HG03575 (cell line): ENCODE measurements around the gene GTF3C1.

Source experiments
- ATAC-seq: cut with Tn5 transposase; IDR thresholded peaks from one replicate; pipeline ENCODE4 v1.9.1; 2021; ENCODE audit not compliant: unreplicated experiment, insufficient number of reproducible peaks, low FRiP score; ENCODE audit errors: extremely low read depth

The GTF3C1 gene

GRCh38 chr16:27495191-27495590 lies 54.5 kb downstream of the GTF3C1 start:
- no peak for ATAC-seq

DNA sequence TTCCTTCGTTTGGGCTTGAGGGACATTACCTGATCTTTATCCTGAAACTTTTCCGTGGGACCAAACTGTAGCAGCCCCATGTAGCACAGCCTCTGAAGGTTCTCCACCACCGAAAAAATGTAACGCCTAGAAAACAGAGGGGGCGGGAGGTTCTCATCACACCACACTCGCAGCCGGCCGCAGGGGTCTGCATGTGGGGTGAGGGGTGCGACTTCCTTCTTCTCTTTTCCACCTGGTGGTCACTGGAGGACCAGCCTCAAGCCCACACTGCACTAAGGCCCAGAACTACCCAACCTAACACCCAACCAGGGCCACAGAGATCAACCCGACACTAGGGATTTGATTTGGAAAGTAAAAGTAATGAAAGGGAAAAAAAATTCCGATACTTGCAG lies 57.1 kb downstream of the GTF3C1 start:
- ATAC-seq, result no peak

GRCh38 chr16:27491894-27492587 lies 57.7 kb downstream of the GTF3C1 start:
- ATAC-seq, result no peak

- no peak for ATAC-seq
Observed at GRCh38 chr16:27489906-27490305, 59.8 kb downstream of the GTF3C1 start.

DNA sequence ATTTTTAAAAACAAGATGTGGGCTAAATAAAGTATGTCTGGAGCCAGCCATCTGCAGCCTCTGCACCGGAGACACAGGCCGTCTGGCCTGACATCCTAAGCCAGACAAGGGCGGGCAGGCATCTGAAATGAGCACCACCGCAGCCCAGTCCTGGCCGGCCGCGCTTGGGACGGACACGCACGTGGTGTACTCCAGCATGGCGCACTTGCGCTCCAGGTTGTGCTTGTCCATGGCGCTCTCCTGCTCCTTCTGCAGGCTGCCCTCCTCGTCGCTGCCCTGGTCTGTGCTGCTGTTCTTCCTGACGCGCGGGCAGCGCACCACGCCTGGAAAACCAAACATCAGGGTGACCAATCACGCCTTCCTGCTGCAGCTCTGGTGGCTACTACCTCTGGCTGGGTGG lies 60.3 kb downstream of the GTF3C1 start:
- ATAC-seq, result no peak

- ATAC-seq, result no peak
Observed at GRCh38 chr16:27486760-27487159, 63.0 kb downstream of the GTF3C1 start.

- no peak for ATAC-seq
Observed at GRCh38 chr16:27486344-27486743, 63.4 kb downstream of the GTF3C1 start.

DNA sequence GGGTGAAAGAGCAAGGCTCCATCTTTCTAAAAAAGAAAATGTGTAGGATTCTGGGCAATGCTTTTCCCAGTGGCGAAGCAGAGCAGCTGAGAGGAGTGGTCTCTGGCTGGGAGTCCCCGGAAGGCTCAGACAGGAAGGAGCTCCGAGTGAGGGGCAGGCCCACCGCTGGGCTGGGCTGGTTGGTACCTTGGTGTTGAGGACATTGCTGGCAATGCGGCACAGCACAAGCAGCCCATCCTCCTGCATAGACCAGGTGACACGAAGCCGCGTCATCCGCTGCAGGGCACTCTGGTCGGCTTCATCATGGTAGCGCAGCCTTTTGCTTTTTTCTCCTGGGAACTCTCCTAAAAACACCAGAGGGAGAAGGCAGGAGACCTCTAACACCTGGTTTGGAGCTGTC lies 63.9 kb downstream of the GTF3C1 start:
- ATAC-seq, result no peak

DNA sequence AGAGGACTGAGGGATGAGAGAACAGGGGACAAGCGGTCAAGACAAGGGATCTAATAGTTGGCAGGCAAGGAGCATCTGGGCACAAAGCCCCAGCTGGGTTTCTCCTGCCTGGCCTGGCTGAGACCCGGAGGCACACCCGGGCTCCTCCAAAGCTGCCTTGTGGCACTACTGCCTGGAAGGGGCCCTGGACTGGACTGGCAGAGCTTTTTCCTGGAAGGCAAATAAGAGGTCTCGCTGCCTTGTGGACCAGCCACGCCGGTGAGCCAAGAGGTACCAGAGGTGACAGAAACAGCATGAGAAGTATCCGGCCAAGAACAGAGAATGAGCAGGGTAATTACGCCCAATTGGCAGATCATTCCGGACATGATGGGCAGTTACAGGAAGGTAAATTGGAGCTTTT lies 64.6 kb downstream of the GTF3C1 start:
- ATAC-seq, result no peak

DNA sequence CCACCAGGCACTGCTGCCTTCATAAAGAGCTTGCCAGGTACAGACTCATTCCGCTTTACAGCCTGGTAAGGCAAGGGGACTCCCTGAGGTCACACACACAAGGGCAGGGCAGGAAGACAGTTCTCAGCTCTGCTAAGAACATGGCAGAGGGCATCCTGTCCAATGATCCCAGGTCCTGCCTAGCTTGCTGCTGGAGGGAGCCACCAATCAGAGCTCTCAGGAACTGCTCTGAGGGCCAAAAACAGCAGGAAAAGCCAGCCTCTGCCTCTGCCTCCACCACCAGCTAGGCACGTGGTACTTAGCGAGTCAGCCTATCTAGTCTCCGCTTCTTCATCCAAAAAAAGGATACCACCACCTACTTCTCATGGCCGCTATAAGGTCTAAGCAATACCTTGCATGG lies 66.1 kb downstream of the GTF3C1 start:
- ATAC-seq, result no peak

- no peak for ATAC-seq
Observed at GRCh38 chr16:27483088-27483437, 66.7 kb downstream of the GTF3C1 start.

GRCh38 chr16:27482397-27483087 lies 67.2 kb downstream of the GTF3C1 start:
- ATAC-seq, result no peak

DNA sequence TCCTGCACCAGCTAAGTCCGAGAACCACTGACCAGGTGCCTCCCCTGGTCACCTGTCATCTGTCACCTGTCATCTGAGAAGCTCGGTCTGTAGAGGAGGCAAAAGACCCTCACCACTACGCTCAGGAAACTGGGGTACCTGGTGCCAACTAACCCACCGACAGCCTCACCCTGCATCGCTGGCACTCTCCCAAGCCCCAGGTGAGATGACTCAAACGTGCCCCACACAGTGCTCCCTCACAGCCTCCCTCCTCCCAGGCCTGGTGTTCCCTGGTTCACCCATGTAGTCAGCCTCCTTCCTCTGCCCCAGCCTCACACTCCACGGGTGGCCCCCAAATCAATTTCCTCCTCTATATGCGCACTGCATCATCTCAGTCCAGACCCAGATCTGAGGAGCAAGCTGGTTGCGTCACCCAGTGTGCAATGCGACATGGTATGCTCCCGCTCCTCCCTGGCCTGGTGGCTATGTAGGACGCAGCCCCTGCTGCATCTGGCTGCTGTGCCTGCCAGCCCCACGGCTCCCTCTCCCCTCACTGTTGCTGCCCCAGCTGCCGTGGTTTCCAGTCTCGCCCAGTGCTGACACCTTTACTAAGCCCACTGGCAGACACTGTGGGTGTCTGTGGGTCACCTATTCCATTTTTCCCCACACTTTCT lies 68.3 kb downstream of the GTF3C1 start:
- ATAC-seq, result no peak

GRCh38 chr16:27480761-27481160 lies 69.0 kb downstream of the GTF3C1 start:
- ATAC-seq, result no peak

DNA sequence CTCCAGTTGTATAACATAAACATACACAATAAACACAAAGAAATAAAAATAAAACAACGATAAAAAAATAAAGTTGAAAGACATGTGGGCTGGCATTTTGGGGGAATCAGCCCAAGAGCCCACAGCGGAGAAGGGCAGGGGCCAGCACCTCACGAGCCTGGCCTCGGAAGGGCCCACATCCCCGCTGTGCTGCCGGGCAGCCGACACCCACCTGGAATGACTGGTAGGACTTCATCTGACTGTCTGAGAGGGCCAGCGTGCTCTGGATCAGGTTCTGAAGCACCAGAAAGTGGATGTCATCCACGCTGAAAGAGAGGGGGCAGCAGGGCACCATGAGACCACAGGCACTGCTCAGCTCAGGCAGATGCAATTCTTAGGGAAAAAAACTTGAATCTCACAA lies 73.5 kb downstream of the GTF3C1 start:
- no peak for ATAC-seq

- no peak for ATAC-seq
Observed at GRCh38 chr16:27475561-27475960, 74.2 kb downstream of the GTF3C1 start.

- ATAC-seq, result no peak
Observed at GRCh38 chr16:27474921-27475320, 74.8 kb downstream of the GTF3C1 start.

DNA sequence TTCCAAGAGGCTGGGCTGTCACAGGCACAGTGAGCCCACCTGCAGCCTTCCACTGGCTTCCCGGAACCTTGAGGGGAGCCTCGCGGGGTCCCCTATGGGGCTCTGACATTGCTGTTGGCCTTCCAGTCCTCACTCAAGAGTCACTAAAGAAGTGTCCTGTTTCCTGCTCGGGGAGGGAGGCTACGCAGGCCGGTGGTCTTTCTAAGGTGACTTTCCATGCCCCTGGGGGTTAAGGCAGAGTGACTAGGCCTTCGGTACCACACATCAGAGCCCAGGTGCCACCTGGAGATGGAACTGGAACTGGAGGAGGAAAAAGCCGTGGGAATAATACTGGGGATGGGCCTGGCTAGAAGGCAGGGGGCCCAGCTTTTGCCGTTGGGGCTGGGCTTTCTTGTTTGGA lies 75.7 kb downstream of the GTF3C1 start:
- ATAC-seq, result no peak

GRCh38 chr16:27473101-27473900 lies 76.4 kb downstream of the GTF3C1 start:
- ATAC-seq, result no peak
